HepG2 (cell line): ENCODE measurements around the gene NEGR1. TPM values are rescaled to one million over a fixed set of nuclear protein-coding genes. Genes with fewer than 3 reads are reported as not detected.

ENCODE experiments used
- ATAC-seq: fragments of 200-7000 bp; cut with Tn5 transposase; 3 replicates; pipeline ENCODE4 v1.9.1; 2020; ENCODE audit warnings: mild to moderate bottlenecking, moderate library complexity
- BruUV-seq: library from RNA; stranded (reverse); fragments of 400-500 nt; replicated peaks from 2 replicates; lab custom pipeline; 2021; lab: Mats Ljungman, UMichigan
- CTCF ChIA-PET: fragments of 300-600 bp; formaldehyde crosslinking; extraction: SDS; loops from one replicate; lab custom pipeline; 2021; ENCODE audit warnings: low total read pairs, inconsistent platforms, low intra/inter-chr PET ratio; lab: Yijun Ruan, JAX
- POLR2A ChIA-PET: fragments of 350-600 bp; sonication (Branson Sonifier 250); formaldehyde crosslinking; loops from one replicate; lab custom pipeline; 2020; ENCODE audit warnings: antibody characterized with exemption, inconsistent platforms; lab: Yijun Ruan, JAX
- DNase-seq: peaks from one replicate; pipeline ENCODE4 v3.0.0-alpha.2; 2015; ENCODE audit warnings: low spot score
- FAIRE-seq: peaks from 3 replicates; lab custom pipeline; 2011; peaks lifted over from hg19 to GRCh38; lab: Jason Lieb, UNC
- H2AFZ ChIP-seq: one replicate; pipeline ENCODE4 v1.6.1; 2011; ENCODE audit warnings: low read length, inconsistent platforms
- H3K27ac ChIP-seq: fragments of 300-600 bp; 3 replicates; pipeline ENCODE4 v1.8.0; 2011; ENCODE audit warnings: mixed run types, mild to moderate bottlenecking, mixed read lengths, low read length, inconsistent platforms; ENCODE audit not compliant: insufficient read depth; ENCODE audit errors: extremely low read length
- H3K27me3 ChIP-seq, 2 experiments: fragments of 200-600 bp in 1 of 2; 2 replicates in 1 of 2; 3 replicates in 1 of 2; pipeline versions ENCODE4 v1.6.0 to v1.8.0; 2011; ENCODE audit warnings: low read length in 2 of 2, mild to moderate bottlenecking in 2 of 2, moderate library complexity in 2 of 2, inconsistent platforms in 1 of 2; ENCODE audit not compliant: insufficient read depth in 2 of 2, control insufficient read depth in 1 of 2
- H3K36me3 ChIP-seq, 2 experiments: fragments of 200-600 bp in 1 of 2; replicated peaks in 1 of 2; 2 replicates in 1 of 2; 3 replicates in 1 of 2; pipeline versions ENCODE4 v1.5.1 to v1.8.0; 2011; ENCODE audit warnings: low read length in 2 of 2, inconsistent platforms in 1 of 2; ENCODE audit not compliant: insufficient read depth in 2 of 2, control insufficient read depth in 1 of 2
- H3K4me1 ChIP-seq: 2 replicates; pipeline ENCODE4 v1.5.1; 2012; ENCODE audit warnings: low read length, inconsistent platforms; ENCODE audit not compliant: insufficient read depth
- H3K4me2 ChIP-seq: 2 replicates; pipeline ENCODE4 v1.6.0; 2011; ENCODE audit warnings: low read depth, low read length, inconsistent platforms
- H3K4me3 ChIP-seq, 3 experiments: fragments of 200-600 bp in 1 of 3; sonication (generic), shearing (Covaris generic) in 1 of 3; replicated peaks in 1 of 3; 2 replicates each; pipeline ENCODE4 v1.5.1; 2011 to 2016; ENCODE audit warnings: low read length in 3 of 3, inconsistent platforms in 2 of 3, low read depth in 2 of 3, mild to moderate bottlenecking in 2 of 3, control low read depth in 1 of 3, mixed read lengths in 1 of 3; ENCODE audit not compliant: insufficient read depth in 1 of 3
- H3K79me2 ChIP-seq: one replicate; pipeline ENCODE4 v1.6.1; 2011; ENCODE audit warnings: low read length, inconsistent platforms; ENCODE audit not compliant: insufficient read depth
- H3K9ac ChIP-seq: 2 replicates; pipeline ENCODE4 v1.6.0; 2011; ENCODE audit warnings: mild to moderate bottlenecking, low read depth, low read length, inconsistent platforms; ENCODE audit not compliant: insufficient read depth
- H3K9me3 ChIP-seq: 2 replicates; pipeline ENCODE4 v1.5.1; 2012; ENCODE audit warnings: mild to moderate bottlenecking, low read length
- H4K20me1 ChIP-seq: 2 replicates; pipeline ENCODE4 v1.6.0; 2011; ENCODE audit warnings: inconsistent platforms, mild to moderate bottlenecking, low read length, moderate library complexity; ENCODE audit not compliant: insufficient read depth
- KDM2A ChIP-seq: sonication (generic); formaldehyde crosslinking; IDR thresholded peaks from 2 replicates; pipeline ENCODE4 v1.4.0; 2020; ENCODE audit warnings: low read depth, missing genetic modification reagents, borderline replicate concordance
- KLF11 ChIP-seq: IDR thresholded peaks from 2 replicates; pipeline ENCODE4 v1.6.1; 2016; ENCODE audit warnings: missing compliant biosample characterization
- MTF1 ChIP-seq: sonication (generic); formaldehyde crosslinking; IDR thresholded peaks from 2 replicates; pipeline ENCODE4 v1.5.0; 2020; ENCODE audit warnings: missing genetic modification reagents
- NFIB ChIP-seq: sonication (generic); formaldehyde crosslinking; IDR thresholded peaks from 2 replicates; pipeline ENCODE4 v1.9.0; 2021; ENCODE audit warnings: missing genetic modification reagents, mild to moderate bottlenecking, borderline replicate concordance
- TCF7L2 ChIP-seq: IDR thresholded peaks from 2 replicates; pipeline ENCODE4 v1.6.1; 2011; ENCODE audit warnings: mild to moderate bottlenecking, low read depth, low read length, moderate library complexity
- TGIF2 ChIP-seq: IDR thresholded peaks from 2 replicates; pipeline ENCODE4 v1.6.1; 2016; ENCODE audit warnings: control low read depth, missing compliant biosample characterization
- ZNF253 ChIP-seq: sonication (generic); formaldehyde crosslinking; IDR thresholded peaks from 2 replicates; pipeline ENCODE4 v1.8.0; 2022; ENCODE audit warnings: mild to moderate bottlenecking, missing genetic modification reagents, borderline replicate concordance
- ZNF331 ChIP-seq: sonication (generic); formaldehyde crosslinking; IDR thresholded peaks from 2 replicates; pipeline ENCODE4 v1.4.0; 2020; ENCODE audit warnings: missing genetic modification reagents
- ZNF431 ChIP-seq: sonication (generic); formaldehyde crosslinking; IDR thresholded peaks from 2 replicates; pipeline ENCODE4 v1.9.0; 2022; ENCODE audit warnings: missing genetic modification reagents, low read depth, mild to moderate bottlenecking, borderline replicate concordance
- ZNF564 ChIP-seq: sonication (generic); formaldehyde crosslinking; IDR thresholded peaks from 2 replicates; pipeline ENCODE4 v1.8.1; 2023; ENCODE audit warnings: mild to moderate bottlenecking, missing genetic modification reagents
- ZSCAN31 ChIP-seq: sonication (generic); formaldehyde crosslinking; IDR thresholded peaks from 2 replicates; pipeline ENCODE4 v1.5.0; 2020; ENCODE audit warnings: low read depth, mild to moderate bottlenecking, missing genetic modification reagents
- in situ Hi-C: cut with HindIII; loops from 2 replicates; pipeline ENCODE4 v1.10.0; 2017; ENCODE audit warnings: low pct_unique_long_range_greater_than_20kb; ENCODE audit not compliant: extremely low pct_ligation_motif_present
- intact Hi-C: fragments of 100-400 bp; cut with micrococcal nuclease; formaldehyde crosslinking; loops from one replicate; pipeline ENCODE4 v1.10.0; 2022; ENCODE audit not compliant: unreplicated experiment
- polyA plus RNA-seq, 8 experiments: library from polyadenylated mRNA; depleted of rRNA in 3 of 8; stranded (reverse) in 7 of 8; unstranded in 1 of 8; fragments of >200 nt; fragmentation: Illumina TruSeq in 4 of 8; extraction: Trizol in 4 of 8; gene quantifications; 2 replicates each; pipeline versions ENCODE4 v1.2.1 to v1.2.3, GENCODE V29; 2011 to 2016; ENCODE audit warnings: low read depth in 4 of 8, missing spikeins in 1 of 8, mixed read lengths in 1 of 8; ENCODE audit not compliant: insufficient read depth in 1 of 8
- total RNA-seq, 5 experiments: library from RNA; depleted of rRNA; stranded (reverse); fragments of >200 nt; fragmentation: Illumina TruSeq; extraction: Trizol; gene quantifications; 2 replicates each; pipeline ENCODE4 v1.2.3, GENCODE V29; 2016; ENCODE audit warnings: low read depth in 1 of 5
- TF ChIP-seq, protein P1 (sequence below): sonication (generic); formaldehyde crosslinking; IDR thresholded peaks from 2 replicates; pipeline ENCODE4 v1.9.0; 2021; ENCODE audit warnings: missing genetic modification reagents, borderline replicate concordance
- TF ChIP-seq, protein P2 (sequence below): sonication (generic); formaldehyde crosslinking; IDR thresholded peaks from 2 replicates; pipeline ENCODE4 v1.5.0; 2020; ENCODE audit warnings: mild to moderate bottlenecking, low read depth, missing genetic modification reagents, borderline replicate concordance
- TF ChIP-seq, protein P3 (sequence below): sonication (generic); formaldehyde crosslinking; IDR thresholded peaks from 2 replicates; pipeline ENCODE4 v1.4.0; 2020; ENCODE audit warnings: missing genetic modification reagents, borderline replicate concordance

NEGR1 gene
- total and polyA plus RNA-seq, 2 of the 13 experiments (the other 11 are each of a cell fraction or from before 2014, with no cell fraction given) = not detected

DNA sequence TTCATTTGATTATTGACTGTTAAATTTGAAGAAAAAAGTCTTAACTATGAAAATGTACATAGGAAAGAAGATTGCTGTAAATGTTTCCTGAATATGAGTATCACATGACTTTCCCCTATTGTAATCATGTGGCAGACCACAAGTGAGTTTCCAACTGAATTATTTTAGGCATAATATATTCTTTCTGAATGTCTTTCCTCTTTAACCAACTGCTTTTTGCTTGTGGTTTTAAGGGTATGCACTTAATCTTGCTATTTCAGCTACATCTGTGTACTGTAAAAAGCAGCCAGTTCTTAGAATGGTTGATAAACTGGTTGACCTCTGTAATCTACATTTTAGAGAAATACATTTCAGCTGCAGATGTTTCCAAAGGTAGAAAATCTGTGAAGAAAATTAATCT is 400.7 kb downstream of the NEGR1 start:
- Histone ChIP-seq H3K79me2 (no peaks in the 10 kb centered on the region), H2AFZ (no peak overlapping the region), H4K20me1 (no peaks in the 10 kb centered on the region), H3K4me3 (no peak overlapping the region), H3K36me3 (no peaks in the 10 kb centered on the region), H3K9me3 (no peaks in the 10 kb centered on the region), H3K9ac (no peak overlapping the region), H3K4me2 (no peak overlapping the region), H3K27ac (no peak overlapping the region), H3K27me3 (no peaks in the 10 kb centered on the region; a peak in 1 of 5 replicates), H3K4me1 (no peaks in the 10 kb centered on the region)
- in situ Hi-C loops = no loop called here
- DNase-seq = no peak
- intact Hi-C loops = no loop called here
- no TSS peak for BruUV-seq
- no peak for ATAC-seq
- ChIA-PET CTCF (no interaction called here), POLR2A (no interaction called here)
- FAIRE-seq = no peak
- no peak for TF ChIP-seq NFIB (CRISPR knock-in tag)
- no peak for TF ChIP-seq MTF1 (CRISPR knock-in tag)
- TF ChIP-seq, protein P1, sequence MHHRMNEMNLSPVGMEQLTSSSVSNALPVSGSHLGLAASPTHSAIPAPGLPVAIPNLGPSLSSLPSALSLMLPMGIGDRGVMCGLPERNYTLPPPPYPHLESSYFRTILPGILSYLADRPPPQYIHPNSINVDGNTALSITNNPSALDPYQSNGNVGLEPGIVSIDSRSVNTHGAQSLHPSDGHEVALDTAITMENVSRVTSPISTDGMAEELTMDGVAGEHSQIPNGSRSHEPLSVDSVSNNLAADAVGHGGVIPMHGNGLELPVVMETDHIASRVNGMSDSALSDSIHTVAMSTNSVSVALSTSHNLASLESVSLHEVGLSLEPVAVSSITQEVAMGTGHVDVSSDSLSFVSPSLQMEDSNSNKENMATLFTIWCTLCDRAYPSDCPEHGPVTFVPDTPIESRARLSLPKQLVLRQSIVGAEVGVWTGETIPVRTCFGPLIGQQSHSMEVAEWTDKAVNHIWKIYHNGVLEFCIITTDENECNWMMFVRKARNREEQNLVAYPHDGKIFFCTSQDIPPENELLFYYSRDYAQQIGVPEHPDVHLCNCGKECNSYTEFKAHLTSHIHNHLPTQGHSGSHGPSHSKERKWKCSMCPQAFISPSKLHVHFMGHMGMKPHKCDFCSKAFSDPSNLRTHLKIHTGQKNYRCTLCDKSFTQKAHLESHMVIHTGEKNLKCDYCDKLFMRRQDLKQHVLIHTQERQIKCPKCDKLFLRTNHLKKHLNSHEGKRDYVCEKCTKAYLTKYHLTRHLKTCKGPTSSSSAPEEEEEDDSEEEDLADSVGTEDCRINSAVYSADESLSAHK = no peak
- TF ChIP-seq ZNF431 (CRISPR knock-in tag) = no peak
- TF ChIP-seq, protein P2, sequence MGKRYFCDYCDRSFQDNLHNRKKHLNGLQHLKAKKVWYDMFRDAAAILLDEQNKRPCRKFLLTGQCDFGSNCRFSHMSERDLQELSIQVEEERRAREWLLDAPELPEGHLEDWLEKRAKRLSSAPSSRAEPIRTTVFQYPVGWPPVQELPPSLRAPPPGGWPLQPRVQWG (CRISPR knock-in tag) = no peak
- TF ChIP-seq, protein P3, sequence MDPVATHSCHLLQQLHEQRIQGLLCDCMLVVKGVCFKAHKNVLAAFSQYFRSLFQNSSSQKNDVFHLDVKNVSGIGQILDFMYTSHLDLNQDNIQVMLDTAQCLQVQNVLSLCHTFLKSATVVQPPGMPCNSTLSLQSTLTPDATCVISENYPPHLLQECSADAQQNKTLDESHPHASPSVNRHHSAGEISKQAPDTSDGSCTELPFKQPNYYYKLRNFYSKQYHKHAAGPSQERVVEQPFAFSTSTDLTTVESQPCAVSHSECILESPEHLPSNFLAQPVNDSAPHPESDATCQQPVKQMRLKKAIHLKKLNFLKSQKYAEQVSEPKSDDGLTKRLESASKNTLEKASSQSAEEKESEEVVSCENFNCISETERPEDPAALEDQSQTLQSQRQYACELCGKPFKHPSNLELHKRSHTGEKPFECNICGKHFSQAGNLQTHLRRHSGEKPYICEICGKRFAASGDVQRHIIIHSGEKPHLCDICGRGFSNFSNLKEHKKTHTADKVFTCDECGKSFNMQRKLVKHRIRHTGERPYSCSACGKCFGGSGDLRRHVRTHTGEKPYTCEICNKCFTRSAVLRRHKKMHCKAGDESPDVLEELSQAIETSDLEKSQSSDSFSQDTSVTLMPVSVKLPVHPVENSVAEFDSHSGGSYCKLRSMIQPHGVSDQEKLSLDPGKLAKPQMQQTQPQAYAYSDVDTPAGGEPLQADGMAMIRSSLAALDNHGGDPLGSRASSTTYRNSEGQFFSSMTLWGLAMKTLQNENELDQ (CRISPR knock-in tag) = no peak
- TF ChIP-seq ZNF564 (CRISPR knock-in tag) = no peak
- no peak for TF ChIP-seq TGIF2 (CRISPR knock-in tag)
- no peak for TF ChIP-seq ZNF331
- no peak for TF ChIP-seq ZNF253 (CRISPR knock-in tag)
- no peak for TF ChIP-seq KDM2A (CRISPR knock-in tag)
- TF ChIP-seq TCF7L2 = no peak
- TF ChIP-seq ZSCAN31 (CRISPR knock-in tag) = no peak
- TF ChIP-seq KLF11 (CRISPR knock-in tag) = no peak
